Astrocyte (in vitro differentiated cells and primary cell): ENCODE data around the gene CAPN5. TPM values are rescaled to one million over a fixed set of nuclear protein-coding genes. Genes with fewer than 3 reads are reported as not detected.

Experiments used
- DNase-seq: peaks from one replicate; pipeline ENCODE4 v3.0.0-alpha.2; 2010; ENCODE audit warnings: low read depth
- FAIRE-seq: peaks from 2 replicates; lab custom pipeline; 2011; peaks lifted over from hg19 to GRCh38; lab: Jason Lieb, UNC
- H2AFZ ChIP-seq: 2 replicates; pipeline ENCODE4 v1.6.0; 2012; ENCODE audit warnings: low read depth, low read length, inconsistent platforms
- H3K27ac ChIP-seq: 2 replicates; pipeline ENCODE4 v1.5.1; 2011; ENCODE audit warnings: low read depth, low read length, inconsistent platforms
- H3K27me3 ChIP-seq: 2 replicates; pipeline ENCODE4 v1.6.0; 2011; ENCODE audit warnings: low read length, inconsistent platforms; ENCODE audit not compliant: insufficient read depth
- H3K36me3 ChIP-seq: 2 replicates; pipeline ENCODE4 v1.5.1; 2011; ENCODE audit warnings: low read length, inconsistent platforms; ENCODE audit not compliant: insufficient read depth
- H3K4me1 ChIP-seq: 2 replicates; pipeline ENCODE4 v1.5.1; 2011; ENCODE audit warnings: low read length, inconsistent platforms; ENCODE audit not compliant: insufficient read depth
- H3K4me2 ChIP-seq: 2 replicates; pipeline ENCODE4 v1.6.0; 2012; ENCODE audit warnings: low read length, inconsistent platforms
- H3K4me3 ChIP-seq: 2 replicates; pipeline ENCODE4 v1.5.1; 2011; ENCODE audit warnings: low read depth, mild to moderate bottlenecking, low read length, inconsistent platforms; ENCODE audit not compliant: insufficient read depth
- H3K79me2 ChIP-seq: 2 replicates; pipeline ENCODE4 v1.6.0; 2012; ENCODE audit warnings: mild to moderate bottlenecking, low read length, inconsistent platforms; ENCODE audit not compliant: insufficient read depth
- H3K9ac ChIP-seq: 2 replicates; pipeline ENCODE4 v1.6.0; 2012; ENCODE audit warnings: mild to moderate bottlenecking, low read length, inconsistent platforms
- H3K9me3 ChIP-seq: 2 replicates; pipeline ENCODE4 v1.5.1; 2012; ENCODE audit warnings: low read depth, mild to moderate bottlenecking, low read length, inconsistent platforms; ENCODE audit not compliant: insufficient read depth
- H4K20me1 ChIP-seq: 2 replicates; pipeline ENCODE4 v1.6.0; 2012; ENCODE audit warnings: low read length, inconsistent platforms; ENCODE audit not compliant: insufficient read depth
- H3K27ac Mint-ChIP-seq: one replicate; pipeline ENCODE4 v1.8.0; 2021; ENCODE audit warnings: mild to moderate bottlenecking, mixed read lengths; ENCODE audit not compliant: unreplicated experiment
- H3K27me3 Mint-ChIP-seq: one replicate; pipeline ENCODE4 v1.8.0; 2021; ENCODE audit warnings: low read depth, mixed read lengths; ENCODE audit not compliant: unreplicated experiment
- H3K36me3 Mint-ChIP-seq: one replicate; pipeline ENCODE4 v1.8.0; 2021; ENCODE audit warnings: low read depth, mixed read lengths; ENCODE audit not compliant: unreplicated experiment
- H3K4me1 Mint-ChIP-seq: one replicate; pipeline ENCODE4 v1.8.0; 2021; ENCODE audit warnings: low read depth, mixed read lengths; ENCODE audit not compliant: unreplicated experiment
- H3K4me3 Mint-ChIP-seq: one replicate; pipeline ENCODE4 v1.8.0; 2021; ENCODE audit warnings: mild to moderate bottlenecking, moderate library complexity, mixed read lengths; ENCODE audit not compliant: unreplicated experiment
- H3K9me3 Mint-ChIP-seq: one replicate; pipeline ENCODE4 v1.8.0; 2021; ENCODE audit warnings: mild to moderate bottlenecking, mixed read lengths; ENCODE audit not compliant: unreplicated experiment
- CTCF ChIP-seq: IDR thresholded peaks from 2 replicates; pipeline ENCODE4 v1.5.1; 2011; ENCODE audit warnings: low read depth, mild to moderate bottlenecking, inconsistent platforms, low read length, moderate library complexity; ENCODE audit not compliant: insufficient read depth
- EZH2 ChIP-seq: IDR thresholded peaks from 2 replicates; pipeline ENCODE4 v1.6.1; 2012; ENCODE audit warnings: mild to moderate bottlenecking, low read length, inconsistent platforms; ENCODE audit not compliant: insufficient read depth
- total RNA-seq: library from RNA; stranded (reverse); gene quantifications from 2 replicates; pipeline ENCODE4 v1.2.1, GENCODE V29; 2021

CAPN5 gene
- total RNA-seq, 1 donor from 2014 or later = 17.4 TPM

- Mint-ChIP-seq H3K36me3 (no peaks in the 10 kb centered on the region), H3K4me1 (peaks cover 4% of the 10 kb centered on the region), H3K4me3 (no peak overlapping the region), H3K9me3 (no peaks in the 10 kb centered on the region), H3K27ac (no peak overlapping the region), H3K27me3 (peaks cover 53% of the 10 kb centered on the region)
- FAIRE-seq = no peak
- Histone ChIP-seq H2AFZ (no peak overlapping the region), H3K9ac (no peak overlapping the region), H3K27me3 (peaks cover 7% of the 10 kb centered on the region), H3K27ac (no peak overlapping the region), H3K4me3 (no peak overlapping the region), H3K4me1 (peaks cover 15% of the 10 kb centered on the region), H3K79me2 (no peaks in the 10 kb centered on the region), H3K36me3 (no peaks in the 10 kb centered on the region), H3K9me3 (no peaks in the 10 kb centered on the region), H4K20me1 (no peaks in the 10 kb centered on the region), H3K4me2 (no peak overlapping the region)
- TF ChIP-seq EZH2 = no peak
- no peak for DNase-seq
Observed at GRCh38 chr11:77144857-77145428, 78.2 kb downstream of the CAPN5 start.

GRCh38 chr11:77146261-77147035 is 79.7 kb downstream of the CAPN5 start:
- Mint-ChIP-seq H3K27me3 (peaks cover 65% of the 10 kb centered on the region), H3K27ac (no peak overlapping the region), H3K4me3 (no peak overlapping the region), H3K36me3 (no peaks in the 10 kb centered on the region), H3K9me3 (no peaks in the 10 kb centered on the region), H3K4me1 (peaks cover 4% of the 10 kb centered on the region)
- Histone ChIP-seq H3K4me1 (peaks cover 8% of the 10 kb centered on the region), H3K27me3 (peaks cover 7% of the 10 kb centered on the region), H3K4me2 (no peak overlapping the region), H2AFZ (no peak overlapping the region), H3K79me2 (no peaks in the 10 kb centered on the region), H3K9me3 (no peaks in the 10 kb centered on the region), H4K20me1 (no peaks in the 10 kb centered on the region), H3K4me3 (no peak overlapping the region), H3K36me3 (no peaks in the 10 kb centered on the region), H3K27ac (no peak overlapping the region), H3K9ac (no peak overlapping the region)
- no peak for DNase-seq
- no peak for TF ChIP-seq CTCF
- no peak for TF ChIP-seq EZH2
- FAIRE-seq = no peak

GRCh38 chr11:77147036-77147315 is 80.2 kb downstream of the CAPN5 start:
- Mint-ChIP-seq H3K4me1 (peaks cover 4% of the 10 kb centered on the region), H3K9me3 (no peaks in the 10 kb centered on the region), H3K4me3 (no peak overlapping the region), H3K36me3 (no peaks in the 10 kb centered on the region), H3K27ac (no peak overlapping the region), H3K27me3 (peaks cover 69% of the 10 kb centered on the region)
- Histone ChIP-seq H3K27ac (no peak overlapping the region), H3K27me3 (peaks cover 7% of the 10 kb centered on the region), H3K4me3 (no peak overlapping the region), H3K9me3 (no peaks in the 10 kb centered on the region), H3K36me3 (no peaks in the 10 kb centered on the region), H2AFZ (no peak overlapping the region), H3K4me1 (peaks cover 4% of the 10 kb centered on the region), H3K4me2 (no peak overlapping the region), H3K79me2 (no peaks in the 10 kb centered on the region), H4K20me1 (no peaks in the 10 kb centered on the region), H3K9ac (no peak overlapping the region)
- no peak for FAIRE-seq
- no peak for TF ChIP-seq EZH2
- no peak for TF ChIP-seq CTCF
- no peak for DNase-seq
